CD1c-positive myeloid dendritic cell (primary cell): ENCODE results near the gene KDELR1.
"Not testable (repeated sequence)": the region's sequence is repeated elsewhere in the genome, so short reads cannot be mapped to it uniquely, and the experiment has no call there.

Experiments
- DNase-seq: peaks from one replicate; pipeline ENCODE4 v3.0.0-alpha.2; 2016; ENCODE audit errors: extremely low spot score

The KDELR1 gene

GRCh38 chr19:48397263-48398101 is 6.1 kb upstream of the KDELR1 start:
- no peak for DNase-seq

- DNase-seq, result no peak
Observed at GRCh38 chr19:48396824-48397176, 5.4 kb upstream of the KDELR1 start.

- DNase-seq, result no peak
Observed at GRCh38 chr19:48396016-48396823, 4.9 kb upstream of the KDELR1 start.

- DNase-seq, result no peak
Observed at GRCh38 chr19:48395499-48395898, 4.1 kb upstream of the KDELR1 start.

GRCh38 chr19:48395170-48395455 is 3.8 kb upstream of the KDELR1 start:
- DNase-seq, result no peak

GRCh38 chr19:48394331-48395169 is 3.2 kb upstream of the KDELR1 start:
- DNase-seq, result no peak

- no peak for DNase-seq
Observed at GRCh38 chr19:48393559-48394330, 2.4 kb upstream of the KDELR1 start, which contains the start of gene GRIN2D. Gene GRIN2D, plus strand, starts transcription at chr19:48393668. Its CDS starts 4,725 bp downstream, at chr19:48398393.

GRCh38 chr19:48392860-48393558 is 1.7 kb upstream of the KDELR1 start:
- no peak for DNase-seq

- not testable (repeated sequence) for DNase-seq
Observed at GRCh38 chr19:48392006-48392344, 624 bp upstream of the KDELR1 start.

GRCh38 chr19:48390188-48391099 is 907 bp downstream of the KDELR1 start:
- DNase-seq, result peak; percentile 67

GRCh38 chr19:48386981-48387380 is 4.4 kb downstream of the KDELR1 start:
- no peak for DNase-seq

- DNase-seq, result no peak
Observed at GRCh38 chr19:48385461-48386087, 5.8 kb downstream of the KDELR1 start.

- DNase-seq, result peak; percentile 27
Observed at GRCh38 chr19:48382286-48382685, 9.1 kb downstream of the KDELR1 start.

GRCh38 chr19:48381178-48381950 is 10.0 kb downstream of the KDELR1 start:
- DNase-seq, result no peak

- no peak for DNase-seq
Observed at GRCh38 chr19:48379058-48379457, 12.3 kb downstream of the KDELR1 start.

GRCh38 chr19:48378194-48378570 is 13.2 kb downstream of the KDELR1 start:
- no peak for DNase-seq

GRCh38 chr19:48373567-48373966 is 17.8 kb downstream of the KDELR1 start:
- no peak for DNase-seq

- DNase-seq, result no peak
Observed at GRCh38 chr19:48372904-48373303, 18.4 kb downstream of the KDELR1 start.

- not testable (repeated sequence) for DNase-seq
Observed at GRCh38 chr19:48371771-48372170, 19.6 kb downstream of the KDELR1 start.
